Ishikawa (cell line): ENCODE measurements around the gene ACOT8.

Source experiments
- CEBPB ChIP-seq: IDR thresholded peaks from 2 replicates; pipeline ENCODE4 v1.6.1; 2012
- CREB1 ChIP-seq: IDR thresholded peaks from 2 replicates; pipeline ENCODE4 v1.6.1; 2012; ENCODE audit warnings: low read depth
- EGR1 ChIP-seq: IDR thresholded peaks from 2 replicates; pipeline ENCODE4 v1.6.1; 2012
- EP300 ChIP-seq: IDR thresholded peaks from 2 replicates; pipeline ENCODE4 v1.6.1; 2012; ENCODE audit warnings: borderline replicate concordance
- FOXM1 ChIP-seq: IDR thresholded peaks from 2 replicates; pipeline ENCODE4 v1.6.1; 2012; ENCODE audit warnings: low read depth, borderline replicate concordance
- MAX ChIP-seq: IDR thresholded peaks from 2 replicates; pipeline ENCODE4 v1.6.1; 2012
- NFIC ChIP-seq: IDR thresholded peaks from 2 replicates; pipeline ENCODE4 v1.6.1; 2012
- RAD21 ChIP-seq: IDR thresholded peaks from 2 replicates; pipeline ENCODE4 v1.6.1; 2012; ENCODE audit warnings: low read depth
- REST ChIP-seq: IDR thresholded peaks from 2 replicates; pipeline ENCODE4 v1.6.1; 2012; ENCODE audit warnings: low read depth, mild to moderate bottlenecking
- TAF1 ChIP-seq: IDR thresholded peaks from 2 replicates; pipeline ENCODE4 v1.6.1; 2012; ENCODE audit warnings: low read depth, mild to moderate bottlenecking
- TCF12 ChIP-seq: IDR thresholded peaks from 2 replicates; pipeline ENCODE4 v1.6.1; 2012; ENCODE audit warnings: low read depth
- TEAD4 ChIP-seq: IDR thresholded peaks from 2 replicates; pipeline ENCODE4 v1.6.1; 2012
- USF1 ChIP-seq: IDR thresholded peaks from 2 replicates; pipeline ENCODE4 v1.6.1; 2012
- YY1 ChIP-seq: IDR thresholded peaks from 2 replicates; pipeline ENCODE4 v1.6.1; 2012; ENCODE audit warnings: low read depth
- ZBTB7A ChIP-seq: IDR thresholded peaks from 2 replicates; pipeline ENCODE4 v1.6.1; 2012; ENCODE audit warnings: low read depth

Gene ACOT8

GRCh38 chr20:45813489-45813888, 43.7 kb downstream of the ACOT8 start:
- no peak for TF ChIP-seq TAF1
- TF ChIP-seq EP300 = no peak
- TF ChIP-seq TCF12 = no peak
- TF ChIP-seq USF1 = no peak
- no peak for TF ChIP-seq NFIC
- no peak for TF ChIP-seq YY1
- no peak for TF ChIP-seq MAX
- no peak for TF ChIP-seq REST
- TF ChIP-seq FOXM1 = no peak
- no peak for TF ChIP-seq TEAD4
- TF ChIP-seq EGR1 = no peak
- TF ChIP-seq ZBTB7A = no peak
- TF ChIP-seq RAD21 = no peak
- no peak for TF ChIP-seq CEBPB
- no peak for TF ChIP-seq CREB1

- no peak for TF ChIP-seq CEBPB
- TF ChIP-seq ZBTB7A = no peak; the same call in 1 of the 2 replicates
- no peak for TF ChIP-seq MAX
- no peak for TF ChIP-seq TEAD4
- no peak for TF ChIP-seq TAF1
- no peak for TF ChIP-seq FOXM1
- TF ChIP-seq REST = no peak
- TF ChIP-seq CREB1 = no peak
- no peak for TF ChIP-seq RAD21
- no peak for TF ChIP-seq TCF12
- no peak for TF ChIP-seq NFIC
- TF ChIP-seq YY1 = no peak
- TF ChIP-seq USF1 = no peak
- TF ChIP-seq EGR1 = no peak
- no peak for TF ChIP-seq EP300
Observed at GRCh38 chr20:45813006-45813340, 44.2 kb downstream of the ACOT8 start.

GRCh38 chr20:45812157-45813005, 44.8 kb downstream of the ACOT8 start, which contains the start of gene UBE2C:
UBE2C (plus strand) TSS chr20:45812644; CDS start chr20:45812696, 52 bp downstream.
- TF ChIP-seq TEAD4 (no peak), TAF1 (peak; percentile 86), FOXM1 (peak; percentile 100), REST (no peak), TCF12 (0 out of 2 replicates have a peak, but pooled peaks have one; percentile 29), MAX (peak; percentile 84), YY1 (no peak), ZBTB7A (0 out of 2 replicates have a peak, but pooled peaks have one; percentile 37), EP300 (0 out of 2 replicates have a peak, but pooled peaks have one; percentile 25), USF1 (peak; percentile 94), CREB1 (no peak), CEBPB (no peak)
